GM18909 (cell line): ENCODE data around the gene DCLK1.

ENCODE experiments used
- ATAC-seq: cut with Tn5 transposase; IDR thresholded peaks from one replicate; pipeline ENCODE4 v1.9.1; 2021; ENCODE audit warnings: mild to moderate bottlenecking; ENCODE audit not compliant: unreplicated experiment, poor library complexity

Gene DCLK1

DNA sequence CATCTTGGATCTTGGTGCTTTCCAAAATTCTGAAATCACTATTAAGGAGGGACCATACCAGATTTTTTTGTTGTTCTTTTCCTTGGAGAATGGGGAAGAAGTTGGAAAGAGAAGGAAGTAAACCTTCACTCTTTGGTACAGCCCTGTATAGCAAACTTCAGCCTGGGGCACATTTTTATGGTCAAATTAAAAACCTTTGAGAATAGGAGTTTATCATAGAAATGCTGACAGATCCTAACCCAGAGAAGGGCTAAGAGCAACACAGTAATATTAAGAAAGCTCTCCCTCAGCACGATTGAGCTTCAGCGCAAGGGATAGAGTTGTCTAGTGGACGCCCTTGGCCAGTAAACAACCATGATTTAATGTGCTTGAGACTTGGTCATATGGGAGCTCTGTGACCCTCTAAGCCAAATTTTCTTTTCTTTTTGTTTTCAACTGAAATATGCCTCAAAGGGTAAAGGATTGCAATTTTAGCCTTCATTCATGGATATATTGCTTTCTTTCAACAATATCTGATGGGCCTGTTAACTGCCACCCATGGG lies 360.4 kb downstream of the DCLK1 start:
- ATAC-seq, result no peak

DNA sequence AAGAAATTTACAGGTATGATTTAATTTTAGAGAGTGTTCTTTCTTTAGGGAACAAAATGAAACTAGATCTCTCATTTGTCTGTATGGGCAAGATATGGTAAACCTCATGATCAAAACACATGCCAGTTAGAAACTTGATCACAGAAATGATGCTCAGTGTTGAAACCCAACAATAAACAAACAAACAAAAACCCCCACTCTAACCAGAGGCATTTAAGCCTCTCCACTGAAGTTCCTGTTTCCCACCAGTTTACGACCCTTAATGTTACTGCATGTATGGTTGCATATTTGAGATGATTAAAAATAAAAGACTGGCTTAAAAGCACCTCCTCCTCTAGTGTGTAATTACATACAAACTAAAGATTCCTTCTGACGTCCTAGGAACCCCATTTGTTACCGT lies 361.4 kb downstream of the DCLK1 start:
- ATAC-seq, result no peak

DNA sequence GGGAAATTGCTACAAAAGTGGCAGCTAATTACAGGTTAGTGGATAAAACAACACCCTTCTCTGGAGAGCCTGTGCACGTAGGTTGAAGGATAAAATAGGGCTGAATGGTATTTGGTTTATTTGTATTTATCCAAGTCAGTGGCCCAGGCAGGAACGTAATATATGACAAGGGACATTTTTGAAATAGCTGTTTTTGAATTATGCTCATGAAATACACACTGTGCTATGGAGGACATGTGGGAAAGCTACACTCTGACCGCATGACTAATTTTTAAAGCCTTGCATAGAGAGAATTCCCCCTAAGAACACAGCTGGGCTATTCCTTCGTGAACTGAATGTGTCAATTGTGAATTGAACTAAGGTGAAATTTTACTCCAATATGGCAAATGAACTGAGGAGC lies 362.6 kb downstream of the DCLK1 start:
- ATAC-seq, result no peak

DNA sequence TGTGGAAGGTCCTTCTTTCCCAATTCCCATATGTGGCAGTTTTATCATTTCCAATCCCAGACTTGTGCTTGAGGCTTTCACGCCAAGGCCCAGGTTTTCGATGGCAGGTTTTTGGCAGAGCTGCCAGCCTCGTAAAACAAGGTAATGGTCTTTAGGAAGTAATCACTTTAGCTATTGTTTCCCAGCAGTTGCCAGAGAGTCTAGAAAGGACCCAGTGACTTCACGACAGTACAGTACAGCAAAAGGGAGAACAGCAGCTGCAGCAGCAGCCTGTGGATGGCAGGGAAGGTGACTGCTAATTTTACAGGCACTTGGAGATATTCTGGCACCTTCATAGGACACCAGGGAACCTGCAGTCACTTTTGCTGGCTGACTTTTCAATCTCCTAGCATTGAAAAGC lies 363.1 kb downstream of the DCLK1 start:
- no peak for ATAC-seq

DNA sequence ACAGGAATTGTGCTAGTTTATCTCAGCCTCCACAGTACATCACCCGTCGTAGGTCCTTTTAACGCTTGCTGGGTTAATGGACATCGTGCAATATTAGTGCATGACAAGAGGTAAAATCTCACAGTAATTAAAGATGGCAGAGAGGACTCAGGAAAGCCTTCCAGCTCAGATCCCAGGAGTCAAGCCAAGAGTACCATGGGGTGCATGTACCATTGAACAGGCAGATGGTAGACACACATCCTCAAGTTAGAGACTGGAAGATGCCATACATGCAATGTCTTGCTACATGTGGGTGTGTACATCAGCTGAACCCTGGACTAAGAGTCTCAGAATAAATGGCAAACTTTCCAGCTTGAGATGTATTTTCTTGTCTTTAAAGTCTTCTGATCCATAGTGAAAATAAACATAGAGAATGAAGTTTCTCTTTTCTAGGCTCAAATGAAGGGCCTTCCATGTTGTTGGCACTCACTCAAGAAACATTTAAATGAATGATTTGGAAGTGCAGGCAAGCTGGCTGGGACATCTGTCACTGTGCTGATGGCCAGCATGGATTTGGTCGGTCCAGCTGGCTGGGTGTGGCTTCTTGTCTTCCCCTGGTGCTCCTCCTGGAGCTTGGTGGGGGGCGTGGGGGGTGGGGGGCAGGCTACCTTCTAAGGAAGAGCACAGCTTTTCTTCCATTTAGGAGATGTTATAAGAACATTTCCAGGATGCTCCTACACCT lies 363.8 kb downstream of the DCLK1 start:
- ATAC-seq, result no peak

DNA sequence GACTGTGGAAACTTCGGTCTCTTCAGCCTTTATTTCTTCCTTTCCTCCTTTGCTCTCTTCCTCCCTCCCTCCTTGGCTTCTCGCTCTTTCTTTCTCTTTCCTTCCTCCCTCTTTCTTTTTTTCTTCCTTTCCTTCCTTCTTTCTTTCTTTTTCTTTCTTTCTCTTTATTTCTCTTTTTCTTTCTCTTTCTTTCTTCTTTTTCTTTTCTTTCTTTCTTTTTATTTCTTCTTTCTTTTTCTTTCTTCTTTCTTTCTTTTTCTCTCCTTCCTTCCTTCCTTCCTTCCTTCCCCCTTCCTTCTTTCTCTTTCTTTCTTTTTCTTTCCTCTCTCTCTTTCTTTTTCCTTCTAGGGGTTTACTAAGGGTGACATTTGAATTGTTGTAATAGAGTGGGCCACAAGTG lies 364.5 kb downstream of the DCLK1 start:
- no peak for ATAC-seq

DNA sequence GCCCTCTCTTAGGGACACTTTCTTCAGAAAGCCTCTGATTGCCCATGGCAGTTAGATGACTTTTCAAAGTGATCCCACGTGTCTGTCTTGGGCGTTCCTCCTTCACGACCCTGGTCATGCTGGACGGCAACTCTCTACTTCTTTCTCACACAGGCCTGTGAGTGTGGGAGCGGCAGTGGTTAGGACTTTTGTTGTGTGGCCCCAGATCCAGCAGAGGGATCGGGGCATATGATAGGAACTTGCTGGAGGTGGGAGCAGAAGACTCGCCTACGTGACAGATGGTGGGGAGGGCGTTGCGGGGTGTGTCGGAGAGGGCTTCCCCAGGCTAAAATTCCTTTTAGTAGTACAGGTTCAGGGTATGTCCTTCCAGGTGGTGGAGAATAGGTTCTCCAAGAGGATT lies 365.2 kb downstream of the DCLK1 start:
- no peak for ATAC-seq

DNA sequence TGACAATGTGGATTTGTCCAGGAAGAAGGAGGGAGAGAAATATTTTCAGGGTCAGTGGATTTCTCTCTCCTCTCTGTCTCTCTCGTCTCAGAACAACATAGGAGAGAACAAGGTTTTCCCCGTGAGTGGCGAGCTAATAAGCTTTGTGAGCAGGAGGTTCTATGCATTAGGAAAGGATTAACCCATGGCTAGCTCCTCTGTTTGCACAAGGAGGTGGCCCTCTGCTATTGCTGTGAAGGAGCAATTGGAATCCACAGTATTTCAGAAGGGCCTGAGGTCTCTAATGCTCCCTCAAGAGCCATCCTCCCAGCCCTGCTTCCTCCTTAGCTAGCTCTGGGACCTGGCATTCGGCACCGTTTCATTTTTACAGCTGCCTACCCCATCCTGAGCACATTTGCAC lies 365.8 kb downstream of the DCLK1 start:
- ATAC-seq, result no peak

DNA sequence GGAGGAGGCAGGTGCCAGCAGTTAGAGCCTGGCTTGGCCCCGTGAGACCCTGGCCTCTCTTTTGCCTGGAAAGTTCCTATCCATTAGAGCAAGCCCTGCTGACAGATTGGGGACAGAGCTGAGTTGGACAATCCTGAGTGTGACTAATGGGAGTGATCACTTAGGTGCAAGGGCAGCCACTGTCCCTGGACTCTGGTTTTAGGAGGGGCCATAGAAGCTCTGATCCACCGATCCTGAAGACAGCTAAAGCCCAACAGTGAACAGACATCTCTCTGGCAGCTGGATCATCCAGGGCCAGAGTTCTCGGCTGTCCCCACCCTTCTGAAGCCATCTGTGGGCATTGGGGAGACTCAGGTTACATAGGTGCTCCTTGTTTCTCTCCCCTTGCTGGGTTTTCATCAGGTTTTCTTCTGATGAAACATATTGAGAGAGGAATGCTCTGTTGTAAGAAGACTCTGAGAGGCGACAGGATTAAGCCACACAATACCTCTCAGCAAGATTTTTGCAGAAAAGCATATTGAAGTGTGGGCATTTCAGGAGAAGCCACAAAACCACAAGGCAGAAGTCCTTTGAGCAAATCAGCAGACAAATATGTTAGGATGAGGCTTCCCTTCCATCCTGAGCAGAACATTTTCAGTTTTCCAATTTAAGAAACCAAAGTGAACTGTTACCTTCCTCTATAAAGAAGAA lies 366.7 kb downstream of the DCLK1 start:
- no peak for ATAC-seq

DNA sequence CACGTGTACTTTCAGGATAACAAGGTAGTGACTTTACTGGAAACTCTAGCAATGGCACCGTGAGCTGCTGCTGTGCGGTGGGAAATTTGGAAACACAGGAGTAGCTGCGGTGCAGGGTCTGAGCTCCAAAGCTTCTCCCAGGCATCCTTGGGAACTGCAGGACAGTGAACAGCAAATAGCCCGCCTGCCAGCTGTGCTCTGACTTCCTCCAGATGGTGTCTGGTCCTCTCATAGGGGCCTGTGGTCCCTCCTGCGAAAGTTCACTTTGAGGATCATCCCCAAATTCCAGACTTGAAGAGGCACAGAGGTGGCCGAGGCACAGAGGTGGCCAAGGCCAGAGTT lies 367.4 kb downstream of the DCLK1 start:
- no peak for ATAC-seq

DNA sequence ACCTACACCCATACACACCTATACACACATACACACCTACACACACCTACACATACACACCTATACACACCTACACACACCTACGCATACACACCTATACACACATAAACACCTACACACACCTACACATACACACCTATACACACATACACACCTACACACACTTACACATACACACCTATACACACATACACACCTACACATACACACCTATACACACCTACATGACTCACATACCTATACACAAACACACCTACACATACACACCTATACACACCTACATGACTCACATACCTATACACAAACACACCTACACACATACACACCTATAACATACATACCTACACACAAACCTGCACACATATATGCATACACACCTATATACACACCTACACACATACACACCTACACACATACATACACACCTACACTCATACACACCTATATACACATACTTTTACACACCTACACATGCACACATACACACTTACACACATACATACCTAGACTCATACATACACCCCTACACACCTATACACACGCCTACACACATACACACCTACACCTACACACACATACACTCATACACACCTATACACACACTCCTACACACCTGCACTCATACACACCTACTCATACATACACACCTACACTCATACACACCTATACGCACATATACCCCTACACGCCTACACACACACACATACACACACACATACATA lies 368.0 kb downstream of the DCLK1 start:
- ATAC-seq, result no peak

DNA sequence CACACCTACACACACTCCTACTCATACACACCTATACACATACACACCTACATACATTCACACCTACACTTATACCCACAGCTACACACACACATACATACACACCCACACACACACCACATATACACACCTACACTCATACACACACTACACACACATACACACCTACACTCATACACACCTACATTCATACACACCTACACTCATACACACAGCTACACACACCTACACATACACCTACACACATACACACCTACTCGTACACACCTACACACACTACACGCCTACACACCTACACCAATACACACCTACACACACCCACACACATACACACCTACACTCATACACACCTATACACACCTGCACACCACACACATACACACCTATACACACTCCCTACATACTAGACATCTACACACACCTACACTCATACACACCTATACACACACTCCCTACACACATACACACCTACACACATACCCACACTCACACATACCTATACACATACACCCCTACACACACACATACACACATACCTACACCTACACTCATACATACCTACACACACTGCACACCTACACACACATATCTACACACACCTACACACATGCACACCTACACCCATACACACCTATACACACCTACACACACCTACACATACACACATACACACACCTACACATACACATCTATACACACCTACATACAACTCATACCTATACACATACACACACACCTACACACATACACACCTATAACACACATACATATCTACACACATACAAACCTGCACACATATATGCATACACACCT lies 369.5 kb downstream of the DCLK1 start:
- ATAC-seq, result no peak

DNA sequence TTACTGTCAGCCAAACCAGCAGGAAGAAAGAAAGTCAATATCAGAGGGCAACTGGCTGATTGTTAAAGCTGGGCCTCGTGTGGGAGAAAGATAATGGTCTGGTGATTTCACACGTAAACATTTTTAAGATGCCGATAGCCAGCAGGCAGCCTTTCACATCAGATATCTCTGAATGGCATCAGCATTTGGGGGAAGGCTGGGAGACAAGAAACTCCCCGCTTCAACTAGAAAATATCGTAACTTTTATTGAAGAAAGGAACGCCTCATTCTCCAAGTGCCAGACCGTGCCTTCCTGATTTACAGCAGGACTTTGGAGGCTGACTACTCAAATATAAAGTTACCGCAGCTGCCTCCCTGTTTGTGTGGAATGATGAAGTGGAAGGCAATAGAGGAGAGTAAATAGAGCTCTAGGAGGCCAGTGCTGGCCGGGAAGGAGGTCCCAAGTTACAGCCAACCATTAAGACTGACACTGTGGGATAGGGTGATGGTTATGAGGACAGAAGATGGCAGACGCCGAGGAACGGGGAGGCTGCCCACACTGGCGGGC lies 370.4 kb downstream of the DCLK1 start:
- no peak for ATAC-seq

DNA sequence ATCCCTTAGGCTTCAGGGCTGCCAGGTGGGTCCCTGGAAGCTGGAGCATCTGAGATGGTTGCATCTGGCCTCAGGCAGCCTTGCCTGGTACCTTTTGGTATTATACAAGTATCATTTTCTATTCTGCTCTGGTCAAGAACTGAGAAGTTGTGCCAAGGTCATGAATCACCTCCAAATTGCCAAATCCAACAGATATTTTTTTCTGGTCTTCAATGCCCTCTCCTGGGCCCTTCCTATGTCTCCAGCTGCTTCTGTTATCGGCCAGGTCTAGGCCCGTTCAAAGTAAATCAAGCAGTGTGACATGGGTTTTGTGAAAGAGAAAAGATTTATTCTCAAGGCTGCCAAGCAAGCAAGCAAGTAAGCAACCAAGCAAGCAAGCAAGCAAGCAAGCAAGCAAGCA lies 383.6 kb downstream of the DCLK1 start:
- no peak for ATAC-seq

DNA sequence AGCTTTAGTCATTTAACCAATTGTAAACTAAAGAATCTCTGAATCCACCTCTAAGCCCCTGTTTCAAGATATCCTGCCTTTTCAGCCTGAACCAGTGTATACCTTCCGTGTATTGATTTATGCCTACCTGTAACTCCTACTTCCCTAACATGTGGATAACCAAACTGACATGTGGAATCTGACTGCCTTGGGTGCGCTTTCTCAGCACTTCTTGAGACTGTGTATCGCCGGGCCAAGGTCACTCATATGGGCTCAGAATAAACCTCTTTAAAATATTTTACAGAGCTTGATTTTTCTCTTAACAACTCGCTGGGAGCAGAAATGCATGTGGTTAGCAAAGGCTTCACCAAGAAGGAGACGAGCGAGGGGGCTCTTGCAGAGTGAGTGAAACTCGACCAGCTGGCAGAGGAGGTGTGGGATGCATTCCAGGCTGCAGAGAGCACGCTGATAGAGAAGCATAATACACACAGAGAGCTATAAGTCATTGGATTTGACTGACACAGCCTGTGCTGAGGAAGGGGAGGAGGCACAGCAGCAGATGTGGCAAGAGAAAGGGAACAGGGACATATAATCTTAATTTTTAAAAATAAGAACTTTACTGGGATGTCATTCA lies 386.5 kb downstream of the DCLK1 start:
- ATAC-seq, result no peak

DNA sequence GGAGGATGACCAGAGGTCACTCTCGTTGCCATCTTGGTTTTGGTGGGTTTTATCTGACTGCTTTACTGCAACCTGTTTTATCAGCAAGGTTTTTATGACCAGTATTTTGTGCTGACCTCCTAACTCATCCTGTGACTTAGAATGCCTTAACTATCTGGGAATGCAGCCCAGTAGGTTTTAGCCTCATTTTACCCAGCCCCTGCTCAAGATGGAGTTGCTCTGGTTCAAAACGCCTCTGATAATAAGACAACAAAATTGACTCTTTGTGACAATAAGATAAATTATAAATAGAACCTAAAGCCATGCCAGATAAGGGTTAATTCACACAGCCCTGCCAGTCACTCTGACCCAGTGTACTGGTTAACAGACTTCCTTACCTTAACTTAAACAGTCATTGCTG lies 387.0 kb downstream of the DCLK1 start:
- ATAC-seq, result no peak

DNA sequence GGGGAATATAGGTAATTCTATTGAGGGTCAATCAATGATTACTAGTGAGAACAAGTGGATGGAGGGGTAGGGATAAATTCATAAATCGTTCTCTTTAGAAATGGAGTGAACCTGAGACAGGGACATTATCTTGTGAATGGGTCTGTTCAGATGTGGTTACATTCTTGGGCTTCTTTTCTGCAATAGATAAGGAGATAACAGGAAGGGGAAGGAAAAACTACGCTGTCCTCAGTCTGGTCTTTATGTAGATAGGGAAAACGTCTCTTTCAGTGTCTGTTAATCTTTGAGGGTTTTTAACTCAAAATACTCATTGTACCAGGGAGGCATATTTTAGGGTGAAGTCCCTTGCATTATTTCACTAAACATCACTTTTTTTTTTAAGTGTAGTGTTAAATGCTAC lies 388.0 kb downstream of the DCLK1 start:
- ATAC-seq, result no peak

DNA sequence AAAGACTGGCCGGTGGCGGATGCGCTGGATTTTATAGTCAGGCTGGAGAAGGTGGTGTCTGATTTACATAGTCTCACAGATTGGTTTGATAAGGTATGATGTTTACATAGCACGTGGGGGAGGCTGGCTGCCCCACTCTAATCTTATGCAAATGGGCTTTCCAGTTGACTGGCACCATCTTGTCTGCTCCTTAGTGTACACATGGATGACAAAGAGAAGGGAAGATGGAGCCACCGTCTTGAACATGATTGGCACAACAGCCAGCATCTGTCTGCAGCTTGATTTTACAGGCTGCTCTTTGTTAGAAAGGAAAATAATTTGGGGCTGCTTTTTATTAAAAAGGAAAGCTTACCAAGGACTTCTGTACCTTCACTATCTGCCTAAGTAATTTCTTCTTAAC lies 389.5 kb downstream of the DCLK1 start:
- ATAC-seq, result no peak

DNA sequence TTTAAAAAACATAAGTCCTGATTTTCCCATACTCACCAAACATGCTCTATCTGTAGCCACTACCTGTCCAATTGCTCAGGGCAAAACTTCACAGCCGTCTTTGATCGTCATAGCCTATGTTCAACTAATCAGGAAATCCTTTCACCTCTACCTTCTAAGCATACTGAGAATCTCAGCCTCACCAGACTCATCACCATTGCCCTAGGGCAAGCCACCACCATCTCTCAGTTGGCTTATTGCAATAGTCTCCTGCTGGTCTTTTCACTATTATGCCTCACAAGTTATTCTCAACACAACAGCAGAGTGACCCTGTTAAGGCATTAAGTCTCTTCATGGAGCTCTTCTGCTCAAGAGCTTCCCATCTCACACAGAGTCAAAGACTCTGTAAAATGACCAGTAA lies 394.3 kb downstream of the DCLK1 start:
- ATAC-seq, result no peak

DNA sequence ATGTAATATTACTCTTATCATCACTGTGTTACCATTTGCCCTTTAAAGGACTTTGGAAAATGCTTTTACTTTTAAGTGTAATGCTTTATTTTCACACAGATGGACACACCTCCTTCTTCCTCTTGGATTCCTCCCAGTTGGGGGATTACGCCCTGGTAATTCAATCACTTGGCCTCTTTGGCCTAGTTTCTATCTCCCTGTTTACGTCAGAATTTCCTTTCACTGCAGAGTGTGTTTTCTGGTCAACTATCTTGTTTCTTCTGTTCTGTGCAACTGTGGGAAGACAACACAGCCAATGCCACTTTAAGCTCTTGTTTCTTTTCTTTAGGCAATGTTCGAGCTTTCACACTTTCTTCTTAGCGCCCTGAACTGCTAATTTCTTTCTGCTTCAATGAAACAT lies 397.4 kb downstream of the DCLK1 start:
- ATAC-seq, result no peak
